ENCODE data around the gene STX16. TPM values are rescaled to one million over a fixed set of nuclear protein-coding genes. Genes with fewer than 3 reads are reported as not detected.

STX16 gene
- total and polyA plus RNA-seq, 7 donors = 14.6 to 126 (median 43.8) TPM

DNA sequence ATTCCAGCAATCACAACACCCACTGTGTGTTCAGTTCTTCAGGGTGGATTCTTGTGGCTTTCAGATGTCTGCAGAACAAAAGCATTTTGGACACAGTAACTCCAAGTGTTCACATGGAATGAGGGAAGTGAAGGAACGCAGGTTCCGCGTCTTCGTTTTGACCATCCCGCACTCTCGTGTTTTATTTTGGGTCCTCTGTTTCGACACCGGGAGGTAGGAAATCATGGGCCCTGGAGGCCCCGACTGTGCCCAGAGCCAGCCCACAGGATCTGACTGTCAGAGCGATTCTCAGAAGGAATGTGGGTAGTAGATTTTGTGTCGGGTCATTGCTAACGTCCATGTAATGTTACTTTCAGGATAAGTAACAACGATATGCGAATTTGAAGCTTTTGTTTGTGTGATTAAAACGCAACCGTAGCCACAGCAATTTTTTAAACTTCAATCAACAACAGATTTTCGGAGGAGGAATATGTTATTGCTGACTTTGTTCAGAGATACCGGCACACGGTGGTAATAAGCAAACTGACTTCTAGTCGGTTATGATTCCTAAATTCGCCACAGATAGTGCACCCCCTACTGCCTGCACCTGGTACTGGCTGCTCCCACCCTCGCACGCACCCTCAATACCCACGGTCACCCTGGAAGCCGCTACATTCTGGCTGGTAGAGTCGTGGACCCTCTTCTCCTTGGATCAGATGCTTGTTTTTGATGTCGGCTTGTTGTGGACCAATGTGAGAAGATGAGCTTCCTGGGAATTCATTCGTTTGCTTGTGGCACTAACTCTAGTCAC lies 52.0 kb downstream of the STX16 start:
- Histone ChIP-seq H3K4me3 (no peak overlapping the region), H3K27ac (no peak overlapping the region), H3K4me1 (no peaks in the 10 kb centered on the region), H3K36me3 (peaks cover 18 to 93% (median 32%) of the 10 kb centered on the region in 4 donors), H3K9me3 (no peaks in the 10 kb centered on the region), H3K27me3 (no peaks in the 10 kb centered on the region)
- intact Hi-C loops (cut with DNase I) = no loop called here
- whole genome bisulfite sequencing, 2 donors = 91 to 97% methylated on average over 28 of the region's 28 CpGs
- DNase-seq = peak; percentile 53
- no peak for TF ChIP-seq POLR2A (IDR thresholded peaks at IDR 0.05)
- no peak for TF ChIP-seq EP300 (IDR thresholded peaks at IDR 0.05)
- TF ChIP-seq, protein P1, sequence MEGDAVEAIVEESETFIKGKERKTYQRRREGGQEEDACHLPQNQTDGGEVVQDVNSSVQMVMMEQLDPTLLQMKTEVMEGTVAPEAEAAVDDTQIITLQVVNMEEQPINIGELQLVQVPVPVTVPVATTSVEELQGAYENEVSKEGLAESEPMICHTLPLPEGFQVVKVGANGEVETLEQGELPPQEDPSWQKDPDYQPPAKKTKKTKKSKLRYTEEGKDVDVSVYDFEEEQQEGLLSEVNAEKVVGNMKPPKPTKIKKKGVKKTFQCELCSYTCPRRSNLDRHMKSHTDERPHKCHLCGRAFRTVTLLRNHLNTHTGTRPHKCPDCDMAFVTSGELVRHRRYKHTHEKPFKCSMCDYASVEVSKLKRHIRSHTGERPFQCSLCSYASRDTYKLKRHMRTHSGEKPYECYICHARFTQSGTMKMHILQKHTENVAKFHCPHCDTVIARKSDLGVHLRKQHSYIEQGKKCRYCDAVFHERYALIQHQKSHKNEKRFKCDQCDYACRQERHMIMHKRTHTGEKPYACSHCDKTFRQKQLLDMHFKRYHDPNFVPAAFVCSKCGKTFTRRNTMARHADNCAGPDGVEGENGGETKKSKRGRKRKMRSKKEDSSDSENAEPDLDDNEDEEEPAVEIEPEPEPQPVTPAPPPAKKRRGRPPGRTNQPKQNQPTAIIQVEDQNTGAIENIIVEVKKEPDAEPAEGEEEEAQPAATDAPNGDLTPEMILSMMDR (IDR thresholded peaks at IDR 0.05) = no peak
- TF ChIP-seq POLR2AphosphoS5 (IDR thresholded peaks at IDR 0.05) = no peak

DNA sequence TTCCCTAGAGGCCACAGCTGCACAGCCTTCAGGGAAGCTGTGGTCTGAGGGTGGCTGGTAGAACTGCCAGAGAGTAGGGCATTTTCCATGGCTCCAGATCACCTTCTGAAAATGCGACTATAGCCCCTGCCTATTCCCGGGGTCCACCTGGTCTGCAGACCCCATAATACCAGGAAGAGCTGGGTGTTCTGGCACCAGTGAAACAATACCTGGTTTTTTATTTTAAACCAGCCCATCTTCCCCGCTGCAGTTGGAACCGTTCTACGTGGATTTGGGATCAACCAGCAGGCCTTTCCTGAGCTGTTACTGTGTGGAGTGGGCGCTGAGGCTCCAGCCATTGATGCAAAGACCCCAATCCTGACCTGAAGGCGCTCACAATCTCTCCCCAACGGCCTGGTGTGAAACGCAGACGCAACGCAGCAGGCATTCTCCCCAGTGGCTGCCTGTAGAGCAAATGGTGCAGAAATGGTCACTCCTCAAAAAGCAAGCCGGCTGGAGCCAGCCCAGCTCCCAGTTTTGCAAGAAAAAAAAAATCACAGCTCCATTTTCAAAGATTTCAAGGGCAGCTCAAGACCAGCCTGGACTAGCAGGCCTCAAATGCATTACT lies 52.8 kb downstream of the STX16 start:
- intact Hi-C loops (cut with DNase I) = no loop called here
- 93 to 97% methylated on average over 12 of the region's 12 CpGs for WGBS, 2 donors
- peaks cover 15 to 93% (median 28%) of the 10 kb centered on the region in 4 donors for H3K36me3 ChIP-seq
- peak; percentile 50 for DNase-seq
- no peaks in the 10 kb centered on the region for H3K27me3 ChIP-seq
- H3K9me3 ChIP-seq = no peaks in the 10 kb centered on the region
- H3K4me1 ChIP-seq = no peaks in the 10 kb centered on the region
- H3K27ac ChIP-seq = no peak overlapping the region
- no peak for TF ChIP-seq POLR2AphosphoS5 (IDR thresholded peaks at IDR 0.05)
- TF ChIP-seq, protein P1 (IDR thresholded peaks at IDR 0.05) = no peak
- no peak for TF ChIP-seq EP300 (IDR thresholded peaks at IDR 0.05)
- TF ChIP-seq POLR2A (IDR thresholded peaks at IDR 0.05) = no peak
- H3K4me3 ChIP-seq = no peak overlapping the region

DNA sequence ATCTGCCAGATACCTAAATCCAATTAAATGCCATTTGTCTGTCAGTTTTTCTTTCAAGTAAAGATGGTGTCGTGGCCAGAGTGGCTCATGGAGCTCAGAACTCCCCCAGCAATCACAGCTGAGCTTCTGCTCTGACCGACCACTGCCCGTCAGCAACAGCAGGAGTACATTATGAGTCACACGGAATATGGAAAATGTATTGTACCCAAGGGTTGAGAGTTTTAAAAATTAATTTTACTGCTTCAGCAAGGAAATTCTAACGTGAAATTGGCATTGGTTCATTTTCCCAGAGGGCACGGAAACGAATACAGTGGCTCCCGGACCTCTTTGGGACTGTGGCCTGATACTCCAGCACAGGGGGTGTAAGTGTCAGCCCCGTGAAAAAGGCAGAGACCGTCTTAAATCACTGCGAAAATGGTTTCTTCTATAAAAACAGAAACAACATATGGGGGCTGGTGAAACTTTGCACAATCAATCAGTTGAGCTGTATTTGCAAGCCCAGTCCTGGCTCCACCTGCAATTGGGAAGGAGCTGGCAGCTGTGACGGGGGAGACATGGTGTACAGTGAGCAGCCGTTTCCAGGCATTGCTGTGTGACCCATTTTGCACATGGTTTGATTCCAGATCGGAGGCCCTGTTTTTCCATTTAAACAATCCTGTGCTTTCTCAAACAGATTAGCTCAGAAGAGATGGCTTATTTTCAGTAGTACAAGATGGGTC lies 54.3 kb downstream of the STX16 start:
- H3K4me1 ChIP-seq = no peaks in the 10 kb centered on the region
- H3K9me3 ChIP-seq = no peaks in the 10 kb centered on the region
- intact Hi-C loops (cut with DNase I) = no loop called here
- peaks cover 9 to 83% (median 20%) of the 10 kb centered on the region in 4 donors for H3K36me3 ChIP-seq
- DNase-seq = peak; percentile 72
- 92 to 94% methylated on average over 14 of the region's 14 CpGs for WGBS, 2 donors
- H3K27ac ChIP-seq = no peak overlapping the region
- H3K4me3 ChIP-seq = no peak overlapping the region
- no peaks in the 10 kb centered on the region for H3K27me3 ChIP-seq
- TF ChIP-seq POLR2AphosphoS5 (IDR thresholded peaks at IDR 0.05) (no peak), POLR2A (IDR thresholded peaks at IDR 0.05) (no peak), EP300 (IDR thresholded peaks at IDR 0.05) (no peak)
- TF ChIP-seq, protein P1 (IDR thresholded peaks at IDR 0.05) = no peak

DNA sequence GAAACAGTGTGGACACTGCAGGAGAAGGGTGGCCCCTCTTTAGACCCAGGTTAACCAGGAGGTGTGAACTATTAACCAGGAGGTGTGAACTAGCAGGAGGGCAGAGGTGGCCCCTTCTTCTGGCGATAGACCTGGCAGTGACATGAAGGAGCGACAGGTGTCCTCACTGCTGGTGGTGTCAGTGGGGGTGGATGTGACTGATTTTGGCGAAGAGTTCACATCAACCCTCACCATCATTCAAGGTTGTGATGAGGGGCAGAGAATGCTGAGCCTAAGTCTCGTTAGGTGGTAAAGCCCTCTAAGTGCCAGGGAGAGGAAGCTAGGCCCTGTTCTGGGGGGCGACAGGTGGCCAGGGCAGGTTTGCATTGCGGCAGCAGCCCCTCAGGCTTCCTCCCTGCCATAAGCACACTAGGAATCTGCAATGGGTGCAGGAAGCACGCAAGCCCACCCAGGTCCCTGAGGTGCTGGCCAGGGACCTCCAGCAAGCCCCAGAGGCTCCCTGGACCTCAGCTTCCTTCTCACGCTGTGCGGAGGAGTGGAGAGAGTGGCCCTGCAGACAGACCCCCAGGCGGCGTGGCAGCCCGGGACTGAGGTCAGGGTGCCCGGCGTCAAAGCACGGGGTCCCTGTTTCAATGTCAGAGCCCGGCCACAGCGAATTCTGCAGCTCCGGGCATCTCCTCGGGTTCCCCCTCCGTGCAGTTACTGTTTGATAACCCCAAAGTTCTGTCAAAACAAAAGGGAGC lies 55.2 kb downstream of the STX16 start:
- H3K4me1 ChIP-seq = no peaks in the 10 kb centered on the region
- H3K36me3 ChIP-seq = peaks cover 9 to 76% (median 20%) of the 10 kb centered on the region in 4 donors
- DNase-seq = peak; percentile 54
- H3K4me3 ChIP-seq = no peak overlapping the region
- H3K9me3 ChIP-seq = no peaks in the 10 kb centered on the region
- H3K27ac ChIP-seq = no peak overlapping the region
- TF ChIP-seq POLR2AphosphoS5 (IDR thresholded peaks at IDR 0.05) = no peak
- TF ChIP-seq, protein P1 (IDR thresholded peaks at IDR 0.05) = no peak
- no peak for TF ChIP-seq POLR2A (IDR thresholded peaks at IDR 0.05)
- TF ChIP-seq EP300 (IDR thresholded peaks at IDR 0.05) = no peak
- no peaks in the 10 kb centered on the region for H3K27me3 ChIP-seq
- intact Hi-C loops (cut with DNase I) = no loop called here
- 92 to 97% methylated on average over 20 of the region's 20 CpGs for WGBS, 2 donors

All from sigmoid colon (tissue), 7 donors.